ENCODE data around the gene KIAA0825. TPM values are rescaled to one million over a fixed set of nuclear protein-coding genes. Genes with fewer than 3 reads are reported as not detected.

Gene KIAA0825, protein sequence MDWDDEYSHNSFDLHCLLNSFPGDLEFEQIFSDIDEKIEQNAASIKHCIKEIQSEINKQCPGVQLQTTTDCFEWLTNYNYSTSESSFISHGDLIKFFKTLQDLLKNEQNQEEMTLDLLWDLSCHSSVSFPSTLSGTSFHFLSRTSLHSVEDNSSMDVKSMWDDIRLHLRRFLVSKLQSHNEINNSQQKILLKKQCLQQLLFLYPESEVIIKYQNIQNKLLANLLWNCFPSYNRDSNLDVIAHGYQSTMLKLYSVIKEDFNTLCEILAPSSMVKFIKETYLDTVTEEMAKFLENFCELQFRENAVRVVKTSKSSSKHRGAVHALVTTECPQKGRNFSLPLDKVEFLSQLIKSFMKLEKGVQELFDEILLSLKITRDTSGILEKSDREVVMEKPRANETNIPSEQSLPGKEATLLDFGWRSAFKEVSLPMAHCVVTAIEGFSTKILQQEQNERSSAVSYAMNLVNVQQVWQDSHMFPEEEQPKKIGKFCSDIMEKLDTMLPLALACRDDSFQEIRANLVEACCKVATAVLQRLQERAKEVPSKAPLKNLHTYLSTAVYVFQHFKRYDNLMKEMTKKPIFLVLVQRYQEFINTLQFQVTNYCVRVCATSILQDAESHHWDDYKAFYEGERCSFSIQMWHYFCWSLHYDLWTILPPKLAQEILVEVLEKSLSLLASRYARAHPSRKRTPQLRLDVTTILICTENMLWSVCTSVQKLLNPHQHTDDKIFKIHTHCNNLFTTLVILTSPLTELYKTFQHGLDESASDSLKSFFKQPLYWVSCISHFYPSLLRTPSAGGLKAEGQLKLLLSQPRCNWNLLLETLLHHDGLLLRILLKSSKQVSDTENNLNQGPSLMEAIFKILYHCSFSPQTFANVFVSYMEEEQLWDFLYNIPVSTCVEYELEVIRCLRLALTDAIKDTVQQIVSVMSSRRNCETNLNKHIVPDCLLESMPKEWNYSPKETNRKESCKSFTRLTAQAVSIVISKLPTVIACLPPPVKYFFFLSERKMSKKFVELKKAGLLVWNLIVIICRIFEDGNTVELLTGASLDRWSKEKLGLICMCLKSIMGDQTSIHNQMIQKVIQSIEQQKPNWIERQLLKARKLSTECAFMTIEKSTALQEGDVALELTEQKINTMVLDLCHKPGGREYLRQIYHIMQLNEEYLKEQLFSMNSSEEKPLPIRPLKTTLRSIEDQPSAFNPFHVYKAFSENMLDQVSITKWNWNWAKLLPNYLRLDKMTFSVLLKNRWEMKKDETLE (N-terminal part only)
- total RNA-seq (2021) (0.93 and 1.9 TPM in 2 replicates), Bru-seq, nascent RNA (percentile 38 among the genes with signal in this experiment), BruChase-seq, experiment 1, labeled RNA remaining after a 2-hour chase (percentile 35 among the genes with signal in this experiment), BruChase-seq, experiment 2, labeled RNA remaining after a 6-hour chase (percentile 30 among the genes with signal in this experiment)
- long read RNA-seq, partial matches to known transcripts: 1 of 2 reads
- long read RNA-seq, other reads (novel, unspliced or antisense): 1 of 2 reads

DNA sequence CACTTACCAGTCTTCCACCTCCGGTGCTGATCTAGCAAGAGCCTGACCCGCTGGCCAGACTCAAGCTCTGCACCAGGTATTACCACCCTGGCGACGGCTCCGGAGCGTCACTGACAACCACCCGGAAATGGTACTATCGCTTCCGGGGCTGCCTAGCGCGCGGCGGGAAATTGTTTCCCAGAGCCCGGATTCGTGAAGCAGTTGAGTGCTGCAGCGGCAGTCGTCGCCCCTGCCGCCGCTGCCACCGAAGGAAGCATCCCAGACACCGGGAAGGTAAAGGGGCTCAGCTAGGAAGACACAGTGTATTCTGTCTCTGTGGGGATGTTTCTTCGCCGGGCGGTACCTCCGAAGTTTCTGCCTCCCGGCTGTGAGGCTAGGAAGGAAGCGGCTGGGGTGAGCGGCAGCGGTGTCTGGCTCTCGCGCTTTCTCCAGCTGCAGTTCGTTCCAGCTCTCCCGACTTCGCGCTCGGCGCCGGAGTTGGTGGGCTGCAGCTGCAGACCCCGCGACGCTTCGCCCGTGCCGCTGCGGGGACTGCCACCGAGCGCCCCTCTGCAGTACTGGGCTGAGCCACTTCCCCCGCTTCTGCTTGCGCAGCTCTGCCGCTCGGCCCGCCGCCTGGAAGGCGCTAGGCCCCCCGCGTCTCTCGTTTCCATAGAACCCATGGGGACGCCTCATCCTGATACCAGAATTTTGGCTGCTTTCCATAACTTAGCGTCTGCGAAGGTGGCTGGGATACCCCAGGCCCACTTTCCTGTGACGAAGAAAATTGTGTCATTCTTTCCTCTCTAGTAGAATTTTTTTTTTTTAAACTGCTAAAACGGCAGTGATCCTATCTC lies at the start of gene KIAA0825, which contains the start of gene SLF1:
Gene KIAA0825 (minus strand): TSS at position 112 of the 836 bp plus-strand sequence. CDS start 81,478 bp downstream, outside the sequence.
Gene SLF1 (plus strand): TSS at position 177 of the 836 bp plus-strand sequence. CDS start 10,142 bp downstream, outside the sequence.
- TF ChIP-seq EZH2 (IDR thresholded peaks at IDR 0.05; ENCODE audit: low read depth): no peak
- TF ChIP-seq, protein P1, sequence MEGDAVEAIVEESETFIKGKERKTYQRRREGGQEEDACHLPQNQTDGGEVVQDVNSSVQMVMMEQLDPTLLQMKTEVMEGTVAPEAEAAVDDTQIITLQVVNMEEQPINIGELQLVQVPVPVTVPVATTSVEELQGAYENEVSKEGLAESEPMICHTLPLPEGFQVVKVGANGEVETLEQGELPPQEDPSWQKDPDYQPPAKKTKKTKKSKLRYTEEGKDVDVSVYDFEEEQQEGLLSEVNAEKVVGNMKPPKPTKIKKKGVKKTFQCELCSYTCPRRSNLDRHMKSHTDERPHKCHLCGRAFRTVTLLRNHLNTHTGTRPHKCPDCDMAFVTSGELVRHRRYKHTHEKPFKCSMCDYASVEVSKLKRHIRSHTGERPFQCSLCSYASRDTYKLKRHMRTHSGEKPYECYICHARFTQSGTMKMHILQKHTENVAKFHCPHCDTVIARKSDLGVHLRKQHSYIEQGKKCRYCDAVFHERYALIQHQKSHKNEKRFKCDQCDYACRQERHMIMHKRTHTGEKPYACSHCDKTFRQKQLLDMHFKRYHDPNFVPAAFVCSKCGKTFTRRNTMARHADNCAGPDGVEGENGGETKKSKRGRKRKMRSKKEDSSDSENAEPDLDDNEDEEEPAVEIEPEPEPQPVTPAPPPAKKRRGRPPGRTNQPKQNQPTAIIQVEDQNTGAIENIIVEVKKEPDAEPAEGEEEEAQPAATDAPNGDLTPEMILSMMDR (conservative IDR thresholded peaks at IDR 0.05): no peak
- peaks cover 26% of the 10 kb centered on the region for H3K4me1 ChIP-seq (replicated peaks; ENCODE audit: insufficient read depth)
- peaks cover 55% of the 10 kb centered on the region for H3K79me2 ChIP-seq (ENCODE audit: low read depth)
- TSS peak; percentile 74 for BruUV-seq (replicated peaks)
- H3F3A ChIP-seq (ENCODE audit: insufficient read depth, low read depth): peaks cover 9% of the 10 kb centered on the region
- H3K9me3 ChIP-seq (ENCODE audit: insufficient read depth, low read depth): no peaks in the 10 kb centered on the region
- no peaks in the 10 kb centered on the region for H4K20me1 ChIP-seq (ENCODE audit: insufficient read depth)
- H3K9me2 ChIP-seq (ENCODE audit: insufficient read depth): no peaks in the 10 kb centered on the region
- POLR2A ChIA-PET (ENCODE audit: unreplicated experiment): interaction anchor here (0.6 kb wide), 1 partner anchor 601 kb away, joined by 5 read pairs; no protein-coding TSS in a partner anchor
- peak within 1 kb of the TSS; percentile 56 for H3K27ac ChIP-seq
- peak within 1 kb of the TSS; percentile 70 for H3K4me3 ChIP-seq
- H3K27me3 ChIP-seq (ENCODE audit: insufficient read depth, low read depth): no peaks in the 10 kb centered on the region
- no peaks in the 10 kb centered on the region for H3K36me3 ChIP-seq (ENCODE audit: low read depth)
- peak within 1 kb of the TSS; percentile 87 for H3K4me2 ChIP-seq
- CTCF ChIA-PET: no interaction called here
- peak; percentile 80 to 82 for DNase-seq
- H2AFZ ChIP-seq: peak within 1 kb of the TSS; percentile 94
- intact Hi-C loops (cut with micrococcal nuclease; ENCODE audit: unreplicated experiment): loop anchor here (2.0 kb wide), 1 partner anchor 508 kb away; a partner anchor contains a TSS

DNA sequence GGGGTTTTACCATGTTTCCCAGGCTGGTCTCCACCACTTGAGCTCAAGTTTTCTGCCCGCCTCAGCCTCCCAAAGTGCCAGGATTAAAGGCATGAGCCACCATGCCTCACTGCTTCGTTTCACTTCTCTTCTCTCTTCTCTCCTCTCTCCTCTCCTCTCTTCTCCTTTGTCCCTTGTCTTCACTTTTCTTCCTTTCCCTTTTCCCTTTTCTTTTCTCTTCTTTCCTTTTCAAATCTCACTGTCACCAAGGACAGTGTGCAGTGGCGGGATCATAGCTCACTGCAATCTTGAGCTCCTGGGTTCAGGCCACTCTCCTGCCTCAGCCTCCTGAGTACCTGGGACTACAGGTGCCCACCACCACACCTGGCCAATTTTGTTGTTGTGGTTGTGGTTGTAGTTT lies 49.5 kb upstream of the KIAA0825 start:
- H2AFZ ChIP-seq: no peak overlapping the region
- BruUV-seq (replicated peaks): no TSS peak
- H3K9me2 ChIP-seq (ENCODE audit: insufficient read depth): no peaks in the 10 kb centered on the region
- CTCF ChIA-PET: no interaction called here
- H3F3A ChIP-seq (ENCODE audit: insufficient read depth, low read depth): no peaks in the 10 kb centered on the region
- H3K79me2 ChIP-seq (ENCODE audit: low read depth): no peaks in the 10 kb centered on the region
- H3K4me2 ChIP-seq: no peak overlapping the region
- POLR2A ChIA-PET (ENCODE audit: unreplicated experiment): no interaction called here
- H3K27me3 ChIP-seq (ENCODE audit: insufficient read depth, low read depth): no peaks in the 10 kb centered on the region
- H3K27ac ChIP-seq: no peak overlapping the region
- H3K9me3 ChIP-seq (ENCODE audit: insufficient read depth, low read depth): no peaks in the 10 kb centered on the region
- no peak for TF ChIP-seq EZH2 (IDR thresholded peaks at IDR 0.05; ENCODE audit: low read depth)
- TF ChIP-seq, protein P1 (conservative IDR thresholded peaks at IDR 0.05): no peak
- DNase-seq: no peak
- no peaks in the 10 kb centered on the region for H3K36me3 ChIP-seq (ENCODE audit: low read depth)
- no peaks in the 10 kb centered on the region for H3K4me1 ChIP-seq (replicated peaks; ENCODE audit: insufficient read depth)
- H3K4me3 ChIP-seq: no peak overlapping the region
- intact Hi-C loops (cut with micrococcal nuclease; ENCODE audit: unreplicated experiment): no loop called here
- no peaks in the 10 kb centered on the region for H4K20me1 ChIP-seq (ENCODE audit: insufficient read depth)
